Activated T-cell treated with anti-CD3 and anti-CD28 coated beads for 1 hour (primary cell): Measurements from ENCODE around the gene MUS81.

Experiments
- DNase-seq: peaks from one replicate; pipeline ENCODE4 v3.0.0-alpha.2; 2020; ENCODE audit warnings: low read depth

The MUS81 gene

GRCh38 chr11:65861165-65861505 is 902 bp downstream of the MUS81 start:
- no peak for DNase-seq

GRCh38 chr11:65861533-65862183 is 1.4 kb downstream of the MUS81 start:
- no peak for DNase-seq

- no peak for DNase-seq
These were observed 2.0 kb downstream of the MUS81 start for GRCh38 chr11:65862191-65862735.

- no peak for DNase-seq
These were observed 3.0 kb downstream of the MUS81 start for GRCh38 chr11:65862941-65863888.

- no peak for DNase-seq
These were observed 3.9 kb downstream of the MUS81 start for GRCh38 chr11:65863889-65864705.

GRCh38 chr11:65864706-65865471 is 4.7 kb downstream of the MUS81 start:
- no peak for DNase-seq

- no peak for DNase-seq
These were observed 5.4 kb downstream of the MUS81 start for GRCh38 chr11:65865550-65866172.

GRCh38 chr11:65866509-65867283 is 6.5 kb downstream of the MUS81 start:
- no peak for DNase-seq

GRCh38 chr11:65867284-65868071 is 7.2 kb downstream of the MUS81 start:
- no peak for DNase-seq

- DNase-seq = no peak
These were observed 7.9 kb downstream of the MUS81 start for GRCh38 chr11:65868076-65868667.

- DNase-seq = no peak
These were observed 8.7 kb downstream of the MUS81 start for GRCh38 chr11:65868907-65869306.

- DNase-seq = no peak
These were observed 9.5 kb downstream of the MUS81 start for GRCh38 chr11:65869643-65870306.

GRCh38 chr11:65870307-65870658 is 10.1 kb downstream of the MUS81 start:
- no peak for DNase-seq

- DNase-seq = no peak
These were observed 10.8 kb downstream of the MUS81 start for GRCh38 chr11:65870706-65871681.

- DNase-seq = no peak
These were observed 11.7 kb downstream of the MUS81 start for GRCh38 chr11:65871811-65872548.

- DNase-seq = no peak
These were observed 12.5 kb downstream of the MUS81 start, which contains the start of gene EFEMP2 for GRCh38 chr11:65872586-65873317. TSS of gene EFEMP2 (minus strand) at chr11:65872800. CDS start at chr11:65872354, 446 bp downstream.
